GM19468 (cell line): ENCODE results near the gene PRDM11.

Source experiments
- ATAC-seq: cut with Tn5 transposase; IDR thresholded peaks from one replicate; pipeline ENCODE4 v1.9.1; 2021; ENCODE audit warnings: mild to moderate bottlenecking, moderate library complexity, moderate number of reproducible peaks; ENCODE audit not compliant: unreplicated experiment; ENCODE audit errors: extremely low read depth

Gene PRDM11

GRCh38 chr11:45205978-45206377, 59.5 kb downstream of the PRDM11 start:
- no peak for ATAC-seq

DNA sequence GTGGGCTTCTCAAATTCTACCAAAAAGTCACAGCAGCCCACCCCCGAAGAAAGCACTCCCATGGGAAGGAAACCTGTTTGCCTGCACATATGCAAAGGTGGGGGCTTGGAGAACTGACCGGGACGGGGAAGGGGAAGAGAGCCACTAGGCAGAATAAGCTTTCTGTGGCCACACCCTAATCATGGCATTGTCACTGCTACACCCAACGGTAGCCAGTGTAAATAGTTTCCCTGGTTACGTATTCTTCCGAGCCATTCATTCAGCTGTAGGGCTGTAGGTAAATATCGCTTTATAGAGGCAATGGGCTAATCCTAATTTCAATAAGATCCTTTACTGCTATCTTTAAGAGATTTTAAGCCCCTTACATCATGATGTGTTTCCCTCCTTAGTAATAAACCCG, 61.7 kb downstream of the PRDM11 start:
- no peak for ATAC-seq

GRCh38 chr11:45209000-45209879, 62.8 kb downstream of the PRDM11 start:
- ATAC-seq = no peak

GRCh38 chr11:45209891-45210699, 63.7 kb downstream of the PRDM11 start:
- no peak for ATAC-seq

DNA sequence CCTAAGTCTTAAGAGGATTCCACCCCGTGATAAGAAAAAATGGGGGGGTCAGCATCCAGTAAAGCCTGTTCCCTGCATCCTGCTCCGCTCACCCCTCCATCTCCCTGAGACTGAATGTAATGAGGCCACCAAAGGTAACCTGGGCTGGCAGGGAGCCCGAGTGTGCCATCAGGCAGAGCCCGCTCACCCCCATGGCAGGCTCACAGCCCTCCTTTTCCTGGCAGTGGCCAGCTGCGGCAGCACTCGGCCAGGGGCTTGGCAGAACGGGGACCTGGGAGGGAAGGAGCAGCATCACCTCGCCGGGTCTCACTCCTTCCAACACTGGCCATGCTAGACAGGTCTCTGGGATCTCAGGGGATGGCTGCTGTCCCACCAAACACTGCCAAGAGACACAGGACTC, 64.4 kb downstream of the PRDM11 start:
- no peak for ATAC-seq

- no peak for ATAC-seq
Measured at GRCh38 chr11:45211732-45212131, 65.3 kb downstream of the PRDM11 start.

GRCh38 chr11:45212566-45213315, 66.3 kb downstream of the PRDM11 start:
- ATAC-seq = no peak

- no peak for ATAC-seq
Measured at GRCh38 chr11:45213316-45213665, 66.9 kb downstream of the PRDM11 start.

DNA sequence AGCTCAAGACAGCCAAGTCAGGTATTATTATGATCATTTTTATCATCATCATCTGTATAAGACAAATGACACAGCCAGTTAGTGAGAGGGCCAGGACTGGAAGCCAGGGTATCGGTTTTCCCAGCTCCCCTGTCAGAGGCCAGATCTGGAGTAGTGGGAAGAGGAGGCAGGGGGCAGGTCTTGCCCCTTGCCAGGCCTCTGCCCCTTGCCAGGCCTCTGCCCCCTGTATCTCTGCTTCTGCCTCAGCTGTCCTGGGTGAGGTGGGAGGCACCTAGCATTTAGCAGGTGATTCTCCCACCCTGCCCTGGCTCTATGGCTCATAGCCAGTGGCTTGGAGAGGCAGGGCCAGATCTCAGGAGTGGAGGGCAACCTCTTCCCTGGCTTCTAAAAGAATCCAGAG, 67.3 kb downstream of the PRDM11 start:
- ATAC-seq = no peak

DNA sequence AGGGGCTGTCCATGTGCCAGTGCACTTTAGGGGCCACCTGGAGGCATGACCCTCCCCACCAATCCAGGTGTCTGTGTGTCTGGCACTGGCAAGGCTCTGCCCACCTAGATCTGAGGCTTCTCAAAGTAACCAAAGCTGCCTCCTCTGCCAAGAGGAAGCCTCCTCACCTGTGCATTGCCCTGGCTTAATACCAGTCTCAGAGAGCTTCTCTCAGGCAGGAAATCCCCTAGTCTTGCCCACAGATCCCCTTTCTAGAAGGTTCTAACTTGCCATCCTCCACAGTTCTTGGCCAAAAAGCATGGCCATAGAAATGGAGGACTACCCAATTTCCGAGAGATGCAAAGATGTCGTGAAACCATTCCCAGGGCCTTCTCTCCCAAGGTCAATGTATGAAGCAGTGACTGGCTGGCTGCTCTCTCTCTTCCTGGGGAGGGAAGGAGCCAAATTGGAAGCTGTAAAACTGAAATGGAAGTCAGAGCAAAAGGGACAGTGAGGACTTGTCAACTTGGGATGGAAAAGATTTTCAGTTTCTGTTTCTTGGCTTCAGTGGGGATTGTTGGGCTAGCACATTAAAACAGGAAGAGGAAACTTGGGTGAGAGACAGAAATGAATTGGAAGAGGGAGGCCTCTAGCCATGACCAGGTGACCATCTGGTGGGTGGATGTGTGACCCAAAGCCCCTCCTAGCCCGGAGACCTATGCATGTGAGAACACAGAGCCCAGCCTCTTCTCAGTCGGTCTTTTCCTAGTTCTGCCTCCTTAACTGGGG, 68.8 kb downstream of the PRDM11 start:
- ATAC-seq = no peak

GRCh38 chr11:45216031-45216430, 69.6 kb downstream of the PRDM11 start:
- no peak for ATAC-seq

- no peak for ATAC-seq
Measured at GRCh38 chr11:45216901-45217300, 70.5 kb downstream of the PRDM11 start.

- ATAC-seq = no peak
Measured at GRCh38 chr11:45217991-45218390, 71.6 kb downstream of the PRDM11 start.

DNA sequence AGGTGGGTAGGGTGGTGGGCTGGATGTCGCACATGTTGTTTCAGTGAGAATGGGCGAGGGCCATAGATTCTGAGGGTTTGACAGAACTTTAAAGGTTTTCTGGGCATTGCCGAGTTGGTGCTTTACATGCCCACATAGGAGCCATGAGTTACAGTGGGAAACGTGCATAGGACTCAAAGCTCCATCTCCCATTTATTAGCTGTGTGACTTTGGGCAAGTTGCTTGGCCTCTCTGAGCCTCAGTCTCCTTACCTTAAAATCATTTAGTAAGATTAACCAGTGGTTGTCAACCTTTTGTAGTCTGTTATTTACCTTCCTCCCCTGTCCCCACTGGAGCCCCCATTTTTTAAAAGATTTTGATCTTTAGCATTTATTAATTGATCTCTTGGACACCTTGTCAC, 72.3 kb downstream of the PRDM11 start:
- no peak for ATAC-seq

GRCh38 chr11:45219411-45219810, 73.0 kb downstream of the PRDM11 start:
- ATAC-seq = no peak

DNA sequence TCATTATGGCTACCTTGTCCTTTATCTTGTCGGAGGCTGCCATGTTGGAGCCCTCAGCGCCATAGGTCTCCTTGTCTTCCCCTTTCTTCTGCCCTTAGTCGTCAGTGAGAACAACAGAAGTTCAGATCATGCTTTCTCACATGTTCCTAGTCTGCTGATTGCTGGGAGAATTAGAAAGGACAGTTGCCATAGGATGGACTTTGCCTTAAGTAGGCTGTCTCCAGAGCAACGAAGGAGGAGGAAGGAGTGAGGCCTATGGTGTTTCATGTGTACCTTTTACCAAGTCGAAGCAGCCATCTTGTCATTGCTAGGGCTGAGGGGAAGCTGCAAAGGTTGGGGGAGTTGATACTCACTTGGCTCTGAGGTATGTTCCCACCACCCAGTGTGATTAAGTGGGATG, 77.1 kb downstream of the PRDM11 start:
- no peak for ATAC-seq

DNA sequence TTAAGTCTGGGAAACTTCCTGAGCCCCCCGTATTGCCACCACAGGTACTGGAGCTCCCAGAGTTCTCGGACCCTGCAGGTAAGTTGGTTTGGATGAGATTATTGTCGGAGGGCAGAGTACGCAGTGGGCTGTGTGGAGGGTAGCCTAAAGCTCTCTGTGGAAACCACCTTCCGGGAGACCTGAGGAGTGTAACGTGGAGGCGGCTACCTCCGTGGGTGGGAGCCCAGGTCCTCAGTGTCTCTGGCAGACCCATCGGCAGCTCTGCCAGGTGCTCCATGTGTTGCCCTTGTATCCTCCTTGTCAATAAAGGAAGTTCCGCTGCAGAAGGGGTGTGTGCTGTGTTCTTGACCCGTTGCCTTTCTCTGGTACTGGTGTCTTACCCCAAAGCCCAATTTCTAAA, 78.3 kb downstream of the PRDM11 start:
- ATAC-seq = no peak

DNA sequence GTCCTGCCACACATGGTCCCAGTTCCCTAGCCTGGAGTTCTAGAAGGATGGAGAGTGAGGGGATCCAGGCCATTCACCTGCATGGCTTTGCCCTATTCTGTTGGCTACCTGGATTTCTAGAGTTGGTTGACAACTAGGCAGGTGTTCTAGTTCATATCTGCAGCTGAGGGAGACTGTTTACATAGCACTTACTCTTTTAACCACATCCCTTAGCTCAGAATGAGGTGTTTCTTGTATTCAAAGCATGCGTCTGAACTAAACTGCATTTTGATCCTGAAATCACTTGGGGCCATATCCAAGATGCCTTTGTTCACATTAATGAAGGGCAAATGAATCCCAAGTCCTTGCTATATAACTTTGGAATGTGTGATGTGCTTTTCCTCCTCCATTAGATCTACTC, 78.8 kb downstream of the PRDM11 start:
- ATAC-seq = no peak

GRCh38 chr11:45225961-45226871, 79.8 kb downstream of the PRDM11 start:
- ATAC-seq = no peak
